NCI-H187 (cell line): ENCODE data around the gene ANGPT4.
"Not testable (repeated sequence)": the region's sequence is repeated elsewhere in the genome, so short reads cannot be mapped to it uniquely, and the experiment has no call there.

ENCODE experiments used
- DNase-seq, 2 experiments: peaks; one replicate each; lab custom pipeline; 2025; lab: John Stamatoyannopoulos, UW

Gene ANGPT4

GRCh38 chr20:873875-874607 is 42.1 kb downstream of the ANGPT4 start:
- no peak for DNase-seq

- no peak for DNase-seq
Observed at GRCh38 chr20:872855-873520, 43.1 kb downstream of the ANGPT4 start.

- no peak for DNase-seq
Observed at GRCh38 chr20:871948-872347, 44.2 kb downstream of the ANGPT4 start.

GRCh38 chr20:871436-871835 is 44.7 kb downstream of the ANGPT4 start:
- DNase-seq, result no peak

- no peak for DNase-seq
Observed at GRCh38 chr20:870758-871157, 45.4 kb downstream of the ANGPT4 start.

- no peak for DNase-seq
Observed at GRCh38 chr20:869606-870005, 46.5 kb downstream of the ANGPT4 start.

- DNase-seq, result no peak
Observed at GRCh38 chr20:868279-868678, 47.9 kb downstream of the ANGPT4 start.

- DNase-seq, result no peak
Observed at GRCh38 chr20:865440-865839, 50.7 kb downstream of the ANGPT4 start.

- DNase-seq, result no peak
Observed at GRCh38 chr20:860891-861290, 55.2 kb downstream of the ANGPT4 start.

- DNase-seq, result no peak
Observed at GRCh38 chr20:859751-860231, 56.3 kb downstream of the ANGPT4 start.

- no peak for DNase-seq
Observed at GRCh38 chr20:858011-858410, 58.1 kb downstream of the ANGPT4 start.

GRCh38 chr20:856361-856775 is 59.8 kb downstream of the ANGPT4 start:
- no peak for DNase-seq

GRCh38 chr20:855466-856360 is 60.4 kb downstream of the ANGPT4 start:
- no peak for DNase-seq

GRCh38 chr20:854601-855000 is 61.5 kb downstream of the ANGPT4 start:
- no peak for DNase-seq

- no peak for DNase-seq
Observed at GRCh38 chr20:853406-853996, 62.6 kb downstream of the ANGPT4 start.

GRCh38 chr20:848731-849130 is 67.4 kb downstream of the ANGPT4 start:
- DNase-seq, result not testable (repeated sequence)

- DNase-seq, result no peak
Observed at GRCh38 chr20:848193-848592, 67.9 kb downstream of the ANGPT4 start.

GRCh38 chr20:846894-847278 is 69.2 kb downstream of the ANGPT4 start:
- DNase-seq, result no peak

- DNase-seq, result no peak
Observed at GRCh38 chr20:845941-846893, 69.9 kb downstream of the ANGPT4 start.

GRCh38 chr20:845226-845868 is 70.8 kb downstream of the ANGPT4 start:
- no peak for DNase-seq
